PC-3 (cell line): Measurements from ENCODE around the gene ADAM19. TPM values are rescaled to one million over a fixed set of nuclear protein-coding genes. Genes with fewer than 3 reads are reported as not detected.

Experiments
- ATAC-seq: fragments of 200-7000 bp; cut with Tn5 transposase; 2 replicates; pipeline ENCODE4 v1.9.1; 2020; ENCODE audit warnings: mild to moderate bottlenecking, moderate library complexity
- BruUV-seq: library from RNA; stranded (reverse); fragments of 400-500 nt; replicated peaks from 2 replicates; lab custom pipeline; 2021; lab: Mats Ljungman, UMichigan
- CTCF ChIA-PET: fragments of 300-600 bp; sonication (Branson Sonifier 250); formaldehyde crosslinking; loops from one replicate; lab custom pipeline; 2022; ENCODE audit warnings: antibody characterized with exemption; lab: Charles Lee
- POLR2A ChIA-PET: fragments of 300-600 bp; sonication (Branson Sonifier 250); formaldehyde crosslinking; loops from one replicate; lab custom pipeline; 2022; ENCODE audit warnings: antibody characterized with exemption; ENCODE audit not compliant: unreplicated experiment; lab: Charles Lee
- DNase-seq: peaks from one replicate; pipeline ENCODE4 v3.0.0-alpha.2; 2015
- H2AFZ ChIP-seq: fragments of 300-600 bp; sonication (generic); 2 replicates; pipeline ENCODE4 v1.6.0; 2016; ENCODE audit warnings: antibody characterized with exemption, low read length
- H3F3A ChIP-seq: fragments of 300-600 bp; sonication (generic); one replicate; pipeline ENCODE4 v1.6.0; 2017; ENCODE audit warnings: antibody characterized with exemption, low read length, control low read depth, mild to moderate bottlenecking; ENCODE audit not compliant: unreplicated experiment
- H3K27ac ChIP-seq: fragments of 300-600 bp; sonication (generic); 2 replicates; pipeline ENCODE4 v1.5.1; 2016; ENCODE audit warnings: mild to moderate bottlenecking, low read length
- H3K27me3 ChIP-seq: fragments of 300-600 bp; sonication (generic); 2 replicates; pipeline ENCODE4 v1.6.1; 2016; ENCODE audit warnings: low read length, mixed read lengths
- H3K36me3 ChIP-seq: fragments of 300-600 bp; sonication (generic); 2 replicates; pipeline ENCODE4 v1.6.1; 2016; ENCODE audit warnings: low read depth, mixed run types, low read length, mixed read lengths
- H3K4me1 ChIP-seq: fragments of 300-600 bp; sonication (generic); 2 replicates; pipeline ENCODE4 v1.5.1; 2016; ENCODE audit warnings: low read length; ENCODE audit not compliant: insufficient read depth
- H3K4me2 ChIP-seq: fragments of 300-600 bp; sonication (generic); 2 replicates; pipeline ENCODE4 v1.6.0; 2016; ENCODE audit warnings: low read length
- H3K4me3 ChIP-seq: fragments of 300-600 bp; sonication (generic); 2 replicates; pipeline ENCODE4 v1.5.1; 2016; ENCODE audit warnings: mild to moderate bottlenecking, low read length, mixed read lengths
- H3K79me2 ChIP-seq: fragments of 300-600 bp; sonication (generic); 2 replicates; pipeline ENCODE4 v1.6.1; 2017; ENCODE audit warnings: low read length, mixed read lengths
- H3K9ac ChIP-seq: fragments of 300-600 bp; sonication (generic); 2 replicates; pipeline ENCODE4 v1.6.0; 2016; ENCODE audit warnings: mild to moderate bottlenecking, low read length
- H3K9me2 ChIP-seq: fragments of 300-600 bp; sonication (generic); replicated peaks from 2 replicates; pipeline ENCODE4 v1.6.1; 2016; ENCODE audit warnings: mixed run types, low read length, mixed read lengths
- H3K9me3 ChIP-seq: fragments of 300-600 bp; sonication (generic); 2 replicates; pipeline ENCODE4 v1.6.1; 2016; ENCODE audit warnings: low read length, mixed read lengths
- H4K20me1 ChIP-seq: fragments of 300-600 bp; sonication (generic); 2 replicates; pipeline ENCODE4 v1.6.1; 2016; ENCODE audit warnings: low read length, mixed read lengths
- EZH2 ChIP-seq: fragments of 300-600 bp; sonication (generic); IDR thresholded peaks from one replicate; pipeline ENCODE4 v1.6.1; 2017; ENCODE audit warnings: antibody characterized with exemption, mild to moderate bottlenecking, low read length; ENCODE audit not compliant: unreplicated experiment
- EZH2phosphoT487 ChIP-seq: fragments of 300-600 bp; sonication (generic); IDR thresholded peaks from 2 replicates; pipeline ENCODE4 v1.6.1; 2018; ENCODE audit warnings: mild to moderate bottlenecking, antibody characterized with exemption, low read length, borderline replicate concordance
- intact Hi-C: fragments of 100-400 bp; cut with micrococcal nuclease; formaldehyde crosslinking; loops from 2 replicates; pipeline ENCODE4 v1.9.0; 2023
- total RNA-seq: library from RNA; depleted of rRNA; stranded (reverse); fragments of >200 nt; gene quantifications from 2 replicates; pipeline ENCODE4 v1.2.3, GENCODE V29; 2014
- TF ChIP-seq, protein P1 (sequence below): fragments of 300-600 bp; sonication (generic); conservative IDR thresholded peaks from 2 replicates; pipeline ENCODE4 v1.5.1; 2017; ENCODE audit warnings: antibody characterized with exemption, low read depth, mild to moderate bottlenecking, low read length

The ADAM19 gene
- total RNA-seq, 1 experiment from 2014 or later, result 115 TPM

DNA sequence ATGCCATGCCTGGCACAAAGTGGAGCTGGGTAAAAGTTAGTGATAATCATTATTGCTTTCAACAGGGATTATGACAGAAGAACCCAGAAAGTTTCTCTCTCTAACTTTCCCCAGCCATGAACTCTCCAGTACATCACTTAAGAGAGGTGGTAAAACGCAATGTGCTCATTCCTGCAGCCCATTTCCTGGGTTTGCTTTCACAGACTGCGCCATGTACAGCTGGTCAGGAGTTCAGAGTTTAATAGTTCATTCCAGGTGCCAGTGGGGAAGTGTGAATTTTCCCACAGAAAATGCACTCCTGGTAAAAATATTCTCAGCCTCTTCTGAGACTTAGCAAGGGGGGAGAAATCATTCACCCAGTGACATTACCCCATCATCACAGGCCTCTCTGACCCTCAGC lies 35.5 kb downstream of the ADAM19 start:
- no peak overlapping the region for H2AFZ ChIP-seq
- no peaks in the 10 kb centered on the region for H3K9me2 ChIP-seq
- POLR2A ChIA-PET, result no interaction called here
- BruUV-seq, result no TSS peak
- no peak overlapping the region for H3K27ac ChIP-seq
- intact Hi-C loops, result no loop called here
- peaks cover 21% of the 10 kb centered on the region; the same call in 1 of the 2 replicates for H4K20me1 ChIP-seq
- peaks cover 14% of the 10 kb centered on the region for H3K4me1 ChIP-seq
- H3K9ac ChIP-seq, result no peak overlapping the region
- no peaks in the 10 kb centered on the region for H3F3A ChIP-seq
- peaks cover 80% of the 10 kb centered on the region for H3K79me2 ChIP-seq
- no peak overlapping the region for H3K4me2 ChIP-seq
- TF ChIP-seq, protein P1, sequence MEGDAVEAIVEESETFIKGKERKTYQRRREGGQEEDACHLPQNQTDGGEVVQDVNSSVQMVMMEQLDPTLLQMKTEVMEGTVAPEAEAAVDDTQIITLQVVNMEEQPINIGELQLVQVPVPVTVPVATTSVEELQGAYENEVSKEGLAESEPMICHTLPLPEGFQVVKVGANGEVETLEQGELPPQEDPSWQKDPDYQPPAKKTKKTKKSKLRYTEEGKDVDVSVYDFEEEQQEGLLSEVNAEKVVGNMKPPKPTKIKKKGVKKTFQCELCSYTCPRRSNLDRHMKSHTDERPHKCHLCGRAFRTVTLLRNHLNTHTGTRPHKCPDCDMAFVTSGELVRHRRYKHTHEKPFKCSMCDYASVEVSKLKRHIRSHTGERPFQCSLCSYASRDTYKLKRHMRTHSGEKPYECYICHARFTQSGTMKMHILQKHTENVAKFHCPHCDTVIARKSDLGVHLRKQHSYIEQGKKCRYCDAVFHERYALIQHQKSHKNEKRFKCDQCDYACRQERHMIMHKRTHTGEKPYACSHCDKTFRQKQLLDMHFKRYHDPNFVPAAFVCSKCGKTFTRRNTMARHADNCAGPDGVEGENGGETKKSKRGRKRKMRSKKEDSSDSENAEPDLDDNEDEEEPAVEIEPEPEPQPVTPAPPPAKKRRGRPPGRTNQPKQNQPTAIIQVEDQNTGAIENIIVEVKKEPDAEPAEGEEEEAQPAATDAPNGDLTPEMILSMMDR, result no peak
- TF ChIP-seq EZH2phosphoT487, result no peak
- no peak for TF ChIP-seq EZH2
- H3K9me3 ChIP-seq, result no peaks in the 10 kb centered on the region
- DNase-seq, result no peak
- no peaks in the 10 kb centered on the region for H3K27me3 ChIP-seq
- peaks cover 42% of the 10 kb centered on the region for H3K36me3 ChIP-seq
- CTCF ChIA-PET, result no interaction called here
- H3K4me3 ChIP-seq, result no peak overlapping the region
- ATAC-seq, result no peak

DNA sequence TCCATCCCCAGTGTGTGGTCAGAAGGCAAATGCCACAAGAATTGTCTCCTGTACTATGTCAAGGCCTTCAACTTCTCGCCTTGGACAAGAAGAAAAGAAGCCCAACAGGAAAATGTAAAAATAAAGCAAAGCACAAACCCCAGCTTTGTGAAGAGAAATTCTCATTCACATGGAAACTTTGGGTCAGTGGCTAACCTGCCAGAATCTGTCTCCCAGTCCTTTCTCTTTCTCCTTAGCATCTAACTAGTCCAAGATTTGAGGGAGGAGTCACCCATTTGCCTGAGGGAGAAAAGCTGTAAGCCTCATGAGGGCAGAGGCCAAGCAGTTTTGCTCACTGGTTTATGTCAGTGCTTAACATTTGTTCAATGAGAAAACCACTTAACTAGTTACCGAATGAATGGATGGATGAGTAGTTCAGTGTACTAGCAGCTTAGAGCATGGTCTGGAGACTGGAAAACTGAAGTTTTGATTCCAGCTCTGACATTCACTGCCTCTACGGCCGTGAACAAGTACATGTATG lies 36.0 kb downstream of the ADAM19 start:
- H3K36me3 ChIP-seq, result peaks cover 44% of the 10 kb centered on the region
- H3K27ac ChIP-seq, result no peak overlapping the region
- H3F3A ChIP-seq, result no peaks in the 10 kb centered on the region
- no peaks in the 10 kb centered on the region for H3K9me3 ChIP-seq
- no peak overlapping the region for H2AFZ ChIP-seq
- H4K20me1 ChIP-seq, result peaks cover 18% of the 10 kb centered on the region; the same call in 1 of the 2 replicates
- peaks cover 20% of the 10 kb centered on the region for H3K4me1 ChIP-seq
- no peak overlapping the region for H3K4me3 ChIP-seq
- peaks cover 74% of the 10 kb centered on the region for H3K79me2 ChIP-seq
- H3K9me2 ChIP-seq, result no peaks in the 10 kb centered on the region
- ATAC-seq (no peak), DNase-seq (peak; percentile 31)
- intact Hi-C loops, result no loop called here
- no peak overlapping the region for H3K4me2 ChIP-seq
- H3K27me3 ChIP-seq, result no peaks in the 10 kb centered on the region
- BruUV-seq, result no TSS peak
- no peak overlapping the region for H3K9ac ChIP-seq
- TF ChIP-seq, protein P1, result no peak
- TF ChIP-seq EZH2phosphoT487, result no peak
- no peak for TF ChIP-seq EZH2
- POLR2A ChIA-PET, result no interaction called here
- CTCF ChIA-PET, result no interaction called here

DNA sequence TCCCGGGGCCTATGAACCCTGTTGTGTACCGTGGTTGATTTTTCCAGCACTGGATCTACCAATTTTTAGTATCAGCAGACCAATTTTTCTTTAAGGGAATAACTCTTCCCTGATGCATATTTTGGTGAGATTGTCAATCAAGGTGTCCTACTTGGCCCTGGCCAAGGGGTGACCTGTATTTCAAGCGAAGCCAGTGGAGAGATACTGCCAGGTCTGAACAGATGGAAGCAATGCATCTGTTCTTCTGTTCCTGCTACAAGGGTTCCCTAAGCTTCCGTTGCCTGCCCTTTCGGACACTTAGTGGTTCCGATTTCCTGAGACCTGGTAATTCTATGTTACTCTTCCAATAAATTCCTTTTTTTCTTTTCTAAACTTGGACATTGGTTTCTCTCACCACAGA lies 37.3 kb downstream of the ADAM19 start:
- intact Hi-C loops, result no loop called here
- Histone ChIP-seq H3K27me3 (no peaks in the 10 kb centered on the region), H3K4me2 (no peak overlapping the region), H3K4me3 (no peak overlapping the region), H3K27ac (no peak overlapping the region), H4K20me1 (peaks cover 11% of the 10 kb centered on the region; the same call in 1 of the 2 replicates), H3K79me2 (peaks cover 70% of the 10 kb centered on the region), H3K9me2 (no peaks in the 10 kb centered on the region), H3K36me3 (peaks cover 50% of the 10 kb centered on the region), H2AFZ (no peak overlapping the region), H3F3A (no peaks in the 10 kb centered on the region), H3K4me1 (peaks cover 20% of the 10 kb centered on the region), H3K9ac (no peak overlapping the region), H3K9me3 (no peaks in the 10 kb centered on the region)
- no peak for TF ChIP-seq EZH2
- no peak for TF ChIP-seq EZH2phosphoT487
- TF ChIP-seq, protein P1, result no peak
- no peak for DNase-seq
- ATAC-seq, result no peak
- POLR2A ChIA-PET, result no interaction called here
- BruUV-seq, result no TSS peak
- CTCF ChIA-PET, result no interaction called here
